HEK293 (cell line): Measurements from ENCODE around the gene ZNHIT3.
"Not testable (repeated sequence)": the region's sequence is repeated elsewhere in the genome, so short reads cannot be mapped to it uniquely, and the experiment has no call there.

Experiments
- HOXA7 ChIP-seq: sonication (generic); formaldehyde crosslinking; IDR thresholded peaks from 2 replicates; pipeline ENCODE4 v1.8.1; 2022; ENCODE audit warnings: missing genetic modification reagents, borderline replicate concordance
- TCF7L2 ChIP-seq: IDR thresholded peaks from 2 replicates; pipeline ENCODE4 v1.6.1; 2011; ENCODE audit warnings: low read depth, mild to moderate bottlenecking, inconsistent platforms, low read length, moderate library complexity, borderline replicate concordance
- YY1 ChIP-seq: fragments of 450-650 bp; formaldehyde crosslinking; IDR thresholded peaks from 2 replicates; pipeline ENCODE4 v1.5.1; 2018; ENCODE audit warnings: missing biosample characterization, missing genetic modification characterization
- ZBTB26 ChIP-seq: fragments of 450-650 bp; formaldehyde crosslinking; optimal IDR thresholded peaks from 2 replicates; pipeline ENCODE3; 2016; ENCODE audit warnings: missing biosample characterization, mild to moderate bottlenecking, missing genetic modification characterization
- ZNF146 ChIP-seq: fragments of 450-650 bp; formaldehyde crosslinking; IDR thresholded peaks from 2 replicates; pipeline ENCODE4 v1.5.1; 2016; ENCODE audit warnings: missing biosample characterization, missing genetic modification characterization
- ZNF211 ChIP-seq: fragments of 450-650 bp; formaldehyde crosslinking; IDR thresholded peaks from 2 replicates; pipeline ENCODE4 v1.5.1; 2016; ENCODE audit warnings: low read depth, missing biosample characterization, missing genetic modification characterization
- ZNF274 ChIP-seq, 2 experiments: fragments of 200-500 bp in 1 of 2; fragments of 450-650 bp in 1 of 2; sonication (Bioruptor generic) in 1 of 2; formaldehyde crosslinking in 1 of 2; IDR thresholded peaks; 2 replicates each; pipeline versions ENCODE4 v1.5.1 to v1.6.1; 2014 to 2016; ENCODE audit warnings: borderline replicate concordance in 1 of 2, inconsistent platforms in 1 of 2, low read length in 1 of 2, missing biosample characterization in 1 of 2, missing genetic modification characterization in 1 of 2
- ZNF404 ChIP-seq: fragments of 450-650 bp; formaldehyde crosslinking; IDR thresholded peaks from 2 replicates; pipeline ENCODE4 v1.5.1; 2017; ENCODE audit warnings: missing biosample characterization, missing genetic modification characterization
- ZNF501 ChIP-seq: fragments of 450-650 bp; formaldehyde crosslinking; IDR thresholded peaks from 2 replicates; pipeline ENCODE4 v1.5.1; 2016; ENCODE audit warnings: missing biosample characterization, missing genetic modification characterization
- ZNF521 ChIP-seq: fragments of 450-650 bp; formaldehyde crosslinking; IDR thresholded peaks from 2 replicates; pipeline ENCODE4 v1.5.1; 2017; ENCODE audit warnings: missing biosample characterization, mild to moderate bottlenecking, missing genetic modification characterization
- ZNF544 ChIP-seq: fragments of 450-650 bp; formaldehyde crosslinking; IDR thresholded peaks from 2 replicates; pipeline ENCODE4 v1.5.0; 2017; ENCODE audit warnings: missing biosample characterization, missing genetic modification characterization
- ZNF677 ChIP-seq: fragments of 450-650 bp; IDR thresholded peaks from 2 replicates; pipeline ENCODE4 v1.5.0; 2018; ENCODE audit warnings: missing biosample characterization, mild to moderate bottlenecking, missing genetic modification characterization, moderate library complexity
- TF ChIP-seq, protein P1 (sequence below): fragments of 450-650 bp; formaldehyde crosslinking; IDR thresholded peaks from 2 replicates; pipeline ENCODE4 v1.5.1; 2016; ENCODE audit warnings: missing biosample characterization, missing genetic modification characterization

DNA sequence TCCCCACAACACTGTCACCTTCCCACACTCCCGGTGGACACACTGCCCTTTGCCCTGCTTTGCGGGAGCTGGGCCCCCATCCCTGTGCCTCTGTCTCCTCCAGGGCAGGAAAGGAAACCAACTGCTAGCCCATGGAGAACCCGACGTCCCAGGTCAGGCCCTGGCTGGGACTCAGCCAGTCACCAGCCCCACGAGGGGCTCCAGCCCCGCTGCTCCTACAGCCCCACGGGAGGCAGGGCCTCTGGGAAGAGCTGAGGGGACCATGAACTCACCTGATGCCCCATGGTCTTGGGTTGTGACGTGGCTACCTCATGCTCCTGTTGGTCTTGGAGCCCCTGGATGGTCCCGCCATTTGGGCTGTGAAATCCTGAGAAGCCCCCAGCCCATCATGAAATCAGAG is 33.6 kb upstream of the ZNHIT3 start:
- TF ChIP-seq ZNF404; YY1; ZNF274 (IDR thresholded peaks at IDR 0.05; ENCODE audit: low read length); ZNF274 (tag by site-specific recombination; IDR thresholded peaks at IDR 0.05; ENCODE audit: borderline replicate concordance); ZNF146 (tag by site-specific recombination); ZNF501; ZNF521 (tag by site-specific recombination); ZNF677; ZNF544; HOXA7 (CRISPR knock-in tag); ZNF211 (tag by site-specific recombination); TCF7L2; ZBTB26 (tag by site-specific recombination): not testable (repeated sequence)
- TF ChIP-seq, protein P1, sequence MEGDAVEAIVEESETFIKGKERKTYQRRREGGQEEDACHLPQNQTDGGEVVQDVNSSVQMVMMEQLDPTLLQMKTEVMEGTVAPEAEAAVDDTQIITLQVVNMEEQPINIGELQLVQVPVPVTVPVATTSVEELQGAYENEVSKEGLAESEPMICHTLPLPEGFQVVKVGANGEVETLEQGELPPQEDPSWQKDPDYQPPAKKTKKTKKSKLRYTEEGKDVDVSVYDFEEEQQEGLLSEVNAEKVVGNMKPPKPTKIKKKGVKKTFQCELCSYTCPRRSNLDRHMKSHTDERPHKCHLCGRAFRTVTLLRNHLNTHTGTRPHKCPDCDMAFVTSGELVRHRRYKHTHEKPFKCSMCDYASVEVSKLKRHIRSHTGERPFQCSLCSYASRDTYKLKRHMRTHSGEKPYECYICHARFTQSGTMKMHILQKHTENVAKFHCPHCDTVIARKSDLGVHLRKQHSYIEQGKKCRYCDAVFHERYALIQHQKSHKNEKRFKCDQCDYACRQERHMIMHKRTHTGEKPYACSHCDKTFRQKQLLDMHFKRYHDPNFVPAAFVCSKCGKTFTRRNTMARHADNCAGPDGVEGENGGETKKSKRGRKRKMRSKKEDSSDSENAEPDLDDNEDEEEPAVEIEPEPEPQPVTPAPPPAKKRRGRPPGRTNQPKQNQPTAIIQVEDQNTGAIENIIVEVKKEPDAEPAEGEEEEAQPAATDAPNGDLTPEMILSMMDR (tag by site-specific recombination), result not testable (repeated sequence)
